ENCODE measurements around the gene PEX6. TPM values are rescaled to one million over a fixed set of nuclear protein-coding genes. Genes with fewer than 3 reads are reported as not detected.

PEX6 gene
- polyA plus RNA-seq (2012; ENCODE audit: missing spikeins), result 12.0 TPM

GRCh38 chr6:42978839-42979522 is at the start of gene PEX6:
Gene PEX6 (minus strand): TSS chr6:42979181. CDS start chr6:42979150, 31 bp downstream.
- FAIRE-seq (peak; percentile 95), DNase-seq (ENCODE audit: insufficient read length) (peak; percentile 96)
- peak; percentile 96 for TF ChIP-seq POLR2AphosphoS5 (IDR thresholded peaks at IDR 0.05; ENCODE audit: low read depth, low read length)
- TF ChIP-seq POLR2A (IDR thresholded peaks at IDR 0.05; ENCODE audit: low read depth, low read length), result peak; percentile 97
- peak; percentile 88 for TF ChIP-seq TAF1 (IDR thresholded peaks at IDR 0.05; ENCODE audit: borderline replicate concordance, low read depth, low read length)

GRCh38 chr6:43026365-43026764 is 47.4 kb upstream of the PEX6 start:
- DNase-seq (ENCODE audit: insufficient read length) (no peak), FAIRE-seq (no peak)
- TF ChIP-seq POLR2AphosphoS5 (IDR thresholded peaks at IDR 0.05; ENCODE audit: low read depth, low read length) (no peak), TAF1 (IDR thresholded peaks at IDR 0.05; ENCODE audit: borderline replicate concordance, low read depth, low read length) (no peak), POLR2A (IDR thresholded peaks at IDR 0.05; ENCODE audit: low read depth, low read length) (no peak)

GRCh38 chr6:43024436-43024835 is 45.5 kb upstream of the PEX6 start:
- FAIRE-seq (no peak), DNase-seq (ENCODE audit: insufficient read length) (no peak)
- TF ChIP-seq POLR2AphosphoS5 (IDR thresholded peaks at IDR 0.05; ENCODE audit: low read depth, low read length), result no peak; the same call in 1 of the 2 replicates
- no peak for TF ChIP-seq TAF1 (IDR thresholded peaks at IDR 0.05; ENCODE audit: borderline replicate concordance, low read depth, low read length)
- no peak for TF ChIP-seq POLR2A (IDR thresholded peaks at IDR 0.05; ENCODE audit: low read depth, low read length)

- FAIRE-seq (peak; percentile 66), DNase-seq (ENCODE audit: insufficient read length) (peak; percentile 92)
- TF ChIP-seq TAF1 (IDR thresholded peaks at IDR 0.05; ENCODE audit: borderline replicate concordance, low read depth, low read length) (no peak), POLR2A (IDR thresholded peaks at IDR 0.05; ENCODE audit: low read depth, low read length) (peak; percentile 69), POLR2AphosphoS5 (IDR thresholded peaks at IDR 0.05; ENCODE audit: low read depth, low read length) (peak; percentile 37)
Measured at GRCh38 chr6:43021270-43022047, 42.5 kb upstream of the PEX6 start, which contains the start of gene RRP36. Gene RRP36 (plus strand): TSS chr6:43021623. CDS start chr6:43021655, 32 bp downstream.

GRCh38 chr6:43020847-43021246 is 41.9 kb upstream of the PEX6 start:
- TF ChIP-seq TAF1 (IDR thresholded peaks at IDR 0.05; ENCODE audit: borderline replicate concordance, low read depth, low read length) (no peak), POLR2A (IDR thresholded peaks at IDR 0.05; ENCODE audit: low read depth, low read length) (no peak), POLR2AphosphoS5 (IDR thresholded peaks at IDR 0.05; ENCODE audit: low read depth, low read length) (no peak)
- DNase-seq (ENCODE audit: insufficient read length) (no peak), FAIRE-seq (no peak)

- no peak for TF ChIP-seq POLR2AphosphoS5 (IDR thresholded peaks at IDR 0.05; ENCODE audit: low read depth, low read length)
- TF ChIP-seq TAF1 (IDR thresholded peaks at IDR 0.05; ENCODE audit: borderline replicate concordance, low read depth, low read length), result no peak
- no peak for DNase-seq (ENCODE audit: insufficient read length)
- no peak for FAIRE-seq
Measured at GRCh38 chr6:43020052-43020705, 41.2 kb upstream of the PEX6 start.

GRCh38 chr6:43019152-43019551 is 40.2 kb upstream of the PEX6 start:
- DNase-seq (ENCODE audit: insufficient read length) (no peak), FAIRE-seq (no peak)
- TF ChIP-seq TAF1 (IDR thresholded peaks at IDR 0.05; ENCODE audit: borderline replicate concordance, low read depth, low read length) (no peak), POLR2A (IDR thresholded peaks at IDR 0.05; ENCODE audit: low read depth, low read length) (no peak), POLR2AphosphoS5 (IDR thresholded peaks at IDR 0.05; ENCODE audit: low read depth, low read length) (no peak)

- DNase-seq (ENCODE audit: insufficient read length) (no peak), FAIRE-seq (no peak)
- TF ChIP-seq POLR2AphosphoS5 (IDR thresholded peaks at IDR 0.05; ENCODE audit: low read depth, low read length), result no peak
- TF ChIP-seq POLR2A (IDR thresholded peaks at IDR 0.05; ENCODE audit: low read depth, low read length), result no peak
Measured at GRCh38 chr6:43016943-43017334, 38.0 kb upstream of the PEX6 start.

- FAIRE-seq, result no peak
- DNase-seq (ENCODE audit: insufficient read length), result no peak
- TF ChIP-seq POLR2A (IDR thresholded peaks at IDR 0.05; ENCODE audit: low read depth, low read length) (no peak), TAF1 (IDR thresholded peaks at IDR 0.05; ENCODE audit: borderline replicate concordance, low read depth, low read length) (no peak), POLR2AphosphoS5 (IDR thresholded peaks at IDR 0.05; ENCODE audit: low read depth, low read length) (no peak)
Measured at GRCh38 chr6:43016176-43016942, 37.4 kb upstream of the PEX6 start.

- no peak for FAIRE-seq
- no peak for DNase-seq (ENCODE audit: insufficient read length)
- TF ChIP-seq POLR2A (IDR thresholded peaks at IDR 0.05; ENCODE audit: low read depth, low read length), result no peak
- TF ChIP-seq TAF1 (IDR thresholded peaks at IDR 0.05; ENCODE audit: borderline replicate concordance, low read depth, low read length), result no peak
- no peak for TF ChIP-seq POLR2AphosphoS5 (IDR thresholded peaks at IDR 0.05; ENCODE audit: low read depth, low read length)
Measured at GRCh38 chr6:43014434-43014909, 35.5 kb upstream of the PEX6 start.

All from GM12892 (cell line).